ENCODE data around the gene TROAP.
"Not testable (repeated sequence)": the region's sequence is repeated elsewhere in the genome, so short reads cannot be mapped to it uniquely, and the experiment has no call there.

TROAP gene

DNA sequence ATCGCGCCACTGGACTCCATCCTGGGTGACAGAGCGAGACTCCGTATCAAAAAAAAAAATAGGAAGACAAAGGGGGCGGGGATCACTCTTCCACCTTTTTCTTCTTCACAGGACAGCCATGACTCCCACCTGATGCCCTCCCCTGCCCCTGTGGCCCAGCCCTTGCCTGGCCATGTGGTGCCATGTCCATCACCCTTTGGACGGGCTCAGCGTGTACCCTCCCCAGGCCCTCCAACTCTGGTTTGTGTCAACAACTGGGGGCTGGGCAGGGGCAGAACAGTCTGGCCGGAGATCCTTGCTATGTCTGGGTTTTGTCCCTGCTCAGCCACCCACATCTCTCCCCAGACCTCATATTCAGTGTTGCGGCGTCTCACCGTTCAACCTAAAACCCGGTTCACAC, 5.8 kb downstream of the TROAP start:
- no peak for DNase-seq (ENCODE audit: low read depth)

- DNase-seq (ENCODE audit: low read depth): no peak
Measured at GRCh38 chr12:49330032-49330619, 7.1 kb downstream of the TROAP start.

DNA sequence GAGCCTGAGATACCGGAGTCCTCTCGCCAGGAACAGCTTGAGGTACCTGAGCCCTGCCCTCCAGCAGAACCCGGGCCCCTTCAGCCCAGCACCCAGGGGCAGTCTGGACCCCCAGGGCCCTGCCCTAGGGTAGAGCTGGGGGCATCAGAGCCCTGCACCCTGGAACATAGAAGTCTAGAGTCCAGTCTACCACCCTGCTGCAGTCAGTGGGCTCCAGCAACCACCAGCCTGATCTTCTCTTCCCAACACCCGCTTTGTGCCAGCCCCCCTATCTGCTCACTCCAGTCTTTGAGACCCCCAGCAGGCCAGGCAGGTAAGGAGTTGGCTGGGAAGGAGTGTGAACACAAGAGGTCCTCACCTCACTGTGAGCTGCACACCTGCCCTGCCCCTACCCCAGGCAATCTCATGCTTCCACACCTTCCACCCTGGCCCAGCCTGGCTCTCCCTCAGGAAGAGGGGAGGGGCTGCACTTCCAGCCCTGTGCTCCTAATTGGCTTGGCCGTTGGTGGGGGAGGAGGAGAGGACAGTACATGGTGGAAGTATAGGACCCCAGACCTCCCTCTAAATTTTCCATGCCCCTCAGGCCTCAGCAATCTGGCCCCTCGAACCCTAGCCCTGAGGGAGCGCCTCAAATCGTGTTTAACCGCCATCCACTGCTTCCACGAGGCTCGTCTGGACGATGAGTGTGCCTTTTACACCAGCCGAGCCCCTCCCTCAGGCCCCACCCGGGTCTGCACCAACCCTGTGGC, 7.8 kb downstream of the TROAP start:
- DNase-seq (ENCODE audit: low read depth): no peak

DNA sequence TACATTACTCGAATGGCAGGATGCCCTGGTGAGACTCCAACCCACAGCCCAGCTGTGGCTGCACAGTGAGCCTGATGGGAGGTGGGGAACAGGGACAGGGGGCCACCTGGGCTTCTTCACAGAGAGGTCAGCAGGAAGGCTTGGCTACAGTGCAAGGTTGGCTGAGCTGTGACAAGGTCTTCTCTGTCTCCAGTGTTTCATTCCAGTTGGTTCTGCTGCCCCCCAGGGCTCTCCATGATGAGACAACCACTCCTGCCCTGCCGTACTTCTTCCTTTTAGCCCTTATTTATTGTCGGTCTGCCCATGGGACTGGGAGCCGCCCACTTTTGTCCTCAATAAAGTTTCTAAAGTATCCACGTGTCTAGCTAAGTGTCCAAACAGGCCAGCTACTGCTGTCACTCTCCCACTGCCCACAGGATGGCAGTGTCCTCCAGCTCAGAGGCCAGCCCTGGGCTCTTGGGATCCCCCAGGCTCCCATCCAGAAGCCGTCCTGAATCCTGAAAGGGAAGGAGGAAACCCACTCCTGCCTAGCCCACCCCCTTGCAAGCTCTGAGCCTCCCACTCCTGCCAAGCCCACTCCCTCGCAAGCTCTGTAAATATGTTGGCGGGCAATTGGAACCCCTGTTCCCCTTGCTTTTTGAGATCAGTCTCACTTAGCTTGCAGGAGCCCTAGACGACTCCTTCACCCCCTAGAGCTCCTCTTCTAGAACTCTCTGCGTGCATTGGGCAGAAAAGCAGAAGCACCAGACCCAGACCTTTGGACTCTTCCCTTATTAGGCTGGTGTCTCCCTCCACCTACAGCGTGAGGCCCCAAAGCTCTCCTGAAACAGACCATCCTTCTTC, 8.5 kb downstream of the TROAP start:
- DNase-seq (ENCODE audit: low read depth): no peak

- DNase-seq (ENCODE audit: low read depth): no peak
Measured at GRCh38 chr12:49332441-49332861, 9.4 kb downstream of the TROAP start.

DNA sequence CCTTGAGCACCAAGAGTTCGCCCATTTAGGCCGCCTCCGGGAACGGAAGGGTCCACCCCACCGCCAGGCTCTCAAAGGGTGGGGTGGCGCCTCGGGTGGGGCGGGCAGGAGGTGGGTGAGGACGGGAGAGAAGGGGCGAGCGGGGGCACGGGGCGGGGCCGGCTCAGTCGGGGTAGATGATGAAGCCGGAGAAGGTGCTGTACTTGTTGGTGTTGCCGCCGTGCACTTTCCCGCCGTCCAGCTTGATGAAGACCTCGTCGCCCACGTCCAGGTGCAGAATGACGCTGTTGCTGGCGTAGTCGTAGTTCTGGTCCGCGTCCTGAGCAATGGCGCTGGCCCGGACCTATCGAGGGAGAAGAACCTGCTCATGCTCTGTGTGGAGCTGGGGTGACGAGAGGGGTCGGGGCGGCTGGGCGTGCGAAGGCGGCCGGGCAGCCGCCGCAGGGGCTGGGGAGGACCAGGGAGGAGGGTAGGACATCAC, 9.9 kb downstream of the TROAP start:
- no peak for DNase-seq (ENCODE audit: low read depth)

GRCh38 chr12:49333778-49334177, 10.7 kb downstream of the TROAP start:
- DNase-seq (ENCODE audit: low read depth): not testable (repeated sequence)

- DNase-seq (ENCODE audit: low read depth): no peak
Measured at GRCh38 chr12:49334226-49334625, 11.2 kb downstream of the TROAP start.

GRCh38 chr12:49334681-49335080, 11.6 kb downstream of the TROAP start:
- no peak for DNase-seq (ENCODE audit: low read depth)

GRCh38 chr12:49335118-49335954, 12.3 kb downstream of the TROAP start:
- no peak for DNase-seq (ENCODE audit: low read depth)

DNA sequence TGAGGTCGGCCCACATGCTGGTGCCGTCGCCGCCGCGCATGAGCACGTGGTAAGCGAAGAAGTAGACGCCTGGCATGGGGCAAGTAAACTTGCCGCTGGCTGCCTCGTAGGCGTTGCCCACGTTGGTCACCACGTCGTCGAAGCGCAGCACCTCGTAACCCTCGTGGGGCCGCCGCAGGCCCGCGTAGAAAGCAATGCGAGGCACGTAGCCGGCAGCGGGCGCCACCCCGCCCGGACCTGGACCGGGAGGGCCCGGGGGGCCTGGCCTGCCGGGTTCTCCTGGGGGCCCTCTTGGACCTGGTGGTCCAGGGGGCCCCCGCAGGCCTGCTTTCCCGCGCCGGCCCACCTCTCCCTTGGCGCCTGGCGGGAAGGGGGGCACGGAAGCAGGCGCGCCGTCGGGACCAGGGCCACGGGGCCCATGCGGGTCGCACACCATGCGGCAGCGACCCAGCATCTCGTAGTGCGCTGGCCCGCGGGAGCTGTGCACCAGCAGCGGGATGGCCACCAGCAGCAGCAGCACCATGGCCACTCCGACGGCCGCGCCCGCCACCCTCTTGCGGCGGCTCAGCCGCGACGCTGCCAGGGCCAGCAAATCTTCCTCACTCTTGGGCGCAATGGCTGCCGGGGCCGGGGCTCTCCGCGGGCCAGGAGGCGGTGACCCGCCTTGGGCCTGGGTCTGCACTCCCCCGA, 13.0 kb downstream of the TROAP start:
- no peak for DNase-seq (ENCODE audit: low read depth)

- peak; percentile 81 for DNase-seq (ENCODE audit: low read depth)
Measured at GRCh38 chr12:49336645-49337584, 13.9 kb downstream of the TROAP start, which contains the start of gene C1QL4. Gene C1QL4, minus strand, starts transcription at chr12:49337188. Its CDS starts 711 bp downstream, at chr12:49336477.

DNA sequence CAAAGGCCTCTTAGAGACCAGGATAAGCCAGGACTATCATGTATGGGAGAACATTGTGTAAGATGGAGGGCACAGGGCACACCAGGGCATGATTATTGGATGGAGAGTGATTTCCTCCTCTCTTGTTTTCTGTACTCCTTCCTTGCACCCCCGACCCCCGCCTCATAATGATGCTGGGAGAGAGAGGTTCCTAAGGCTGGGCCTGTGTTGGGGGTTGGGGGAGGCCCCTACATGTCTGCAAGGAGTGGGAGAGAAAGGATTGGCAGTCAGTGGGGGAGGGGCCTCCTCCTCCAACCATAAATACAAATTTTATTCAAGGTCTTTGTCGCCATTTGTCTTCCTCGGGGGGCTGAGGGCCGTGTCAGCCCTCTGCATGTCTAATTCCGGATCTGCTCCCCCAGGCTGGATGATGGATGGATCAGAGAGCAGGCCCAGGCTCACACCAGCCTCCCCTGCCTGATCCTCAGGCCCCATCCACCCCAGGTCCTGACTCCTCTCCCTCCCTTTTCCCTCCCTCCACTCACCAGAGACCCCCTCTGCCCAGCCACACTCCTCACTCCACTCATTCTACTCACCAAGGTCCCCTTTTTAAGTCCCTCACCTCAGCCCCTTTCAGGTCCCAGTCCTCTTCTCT, 15.9 kb downstream of the TROAP start:
- no peak for DNase-seq (ENCODE audit: low read depth)

DNA sequence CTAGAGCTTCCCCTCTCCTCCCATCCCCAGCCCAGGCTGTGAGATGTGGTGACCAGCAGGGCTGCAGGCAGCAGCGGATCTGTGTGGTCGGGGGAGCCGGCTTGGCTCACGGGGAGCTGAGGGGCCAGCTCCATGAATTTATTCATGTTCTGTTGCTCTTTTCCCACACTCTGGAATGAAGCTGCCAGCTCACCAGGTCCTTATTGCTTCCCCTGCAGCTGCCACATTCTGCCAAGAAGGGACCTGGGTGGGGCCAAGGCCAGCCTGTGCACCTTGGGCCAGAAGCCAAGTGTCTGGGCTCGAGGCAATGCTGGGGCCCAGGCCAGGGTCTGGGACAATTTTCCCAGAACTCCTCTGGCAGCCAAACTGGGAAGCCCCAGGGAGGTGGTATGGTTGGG, 16.4 kb downstream of the TROAP start:
- DNase-seq (ENCODE audit: low read depth): no peak

DNA sequence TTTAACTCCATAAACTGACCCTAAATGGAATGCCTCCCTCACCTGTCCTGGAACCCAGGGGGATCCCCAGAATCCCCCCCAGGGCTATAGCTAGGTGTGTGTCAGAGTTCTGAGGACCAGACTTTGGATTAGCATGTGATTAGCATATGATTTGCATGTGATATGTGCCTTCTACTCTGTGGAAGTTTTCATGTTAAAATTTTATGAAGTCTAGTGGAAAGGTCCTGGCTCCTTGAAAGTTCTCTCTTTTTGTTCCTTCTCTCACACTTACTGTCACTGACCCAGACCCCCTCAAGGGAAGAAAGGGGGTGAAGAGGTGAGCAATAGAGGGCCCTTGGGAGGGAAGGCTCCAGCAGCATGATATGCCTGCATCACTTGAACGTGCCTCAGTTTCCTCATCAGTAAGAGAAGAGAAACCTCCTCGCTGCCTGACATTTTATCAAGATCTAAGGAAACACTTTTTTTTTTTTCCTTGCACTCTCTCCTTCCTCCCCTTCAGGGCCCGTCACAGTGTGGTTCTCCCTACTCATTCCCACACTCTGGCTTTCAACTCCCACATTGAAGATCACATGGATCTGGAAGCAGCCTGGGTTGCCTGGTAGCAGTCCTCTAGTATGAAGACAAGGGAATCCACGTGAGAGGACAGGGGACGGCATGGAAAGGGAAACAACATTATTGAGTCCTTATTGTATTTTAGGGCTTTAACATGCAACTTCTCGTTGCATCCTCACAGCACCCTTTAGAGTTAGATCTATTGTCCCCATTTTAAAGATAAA, 17.2 kb downstream of the TROAP start:
- no peak for DNase-seq (ENCODE audit: low read depth)

GRCh38 chr12:49340971-49341776, 18.1 kb downstream of the TROAP start:
- DNase-seq (ENCODE audit: low read depth): no peak

DNA sequence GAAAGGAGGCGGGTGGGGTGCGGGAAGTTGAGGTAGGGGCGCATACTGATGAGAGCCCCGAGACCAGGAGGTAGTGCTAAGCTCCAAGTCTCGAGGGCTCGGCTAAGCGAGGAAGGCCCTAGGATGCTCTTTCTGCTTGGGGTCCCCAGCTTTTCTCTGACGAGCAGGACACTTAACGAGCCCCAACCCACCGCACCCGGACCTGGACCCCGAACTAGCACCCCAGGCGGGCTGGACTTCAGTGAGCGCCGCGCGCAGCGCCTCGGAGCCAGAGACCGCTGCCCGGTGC, 18.7 kb downstream of the TROAP start:
- no peak for DNase-seq (ENCODE audit: low read depth)
